ENCODE results near the gene GOLGA8M.
"Not testable (repeated sequence)": the region's sequence is repeated elsewhere in the genome, so short reads cannot be mapped to it uniquely, and the experiment has no call there.

Gene GOLGA8M

GRCh38 chr15:28660750-28661149 is 51.5 kb downstream of the GOLGA8M start:
- DNase-seq (ENCODE audit: low read depth in 2 of 2, low spot score in 1 of 2), result not testable (repeated sequence)

GRCh38 chr15:28656018-28656360 is 56.2 kb downstream of the GOLGA8M start:
- DNase-seq (ENCODE audit: low read depth in 2 of 2, low spot score in 1 of 2), result not testable (repeated sequence)

- DNase-seq (ENCODE audit: low read depth in 2 of 2, low spot score in 1 of 2), result not testable (repeated sequence)
Measured at GRCh38 chr15:28655329-28656017, 56.7 kb downstream of the GOLGA8M start.

DNA sequence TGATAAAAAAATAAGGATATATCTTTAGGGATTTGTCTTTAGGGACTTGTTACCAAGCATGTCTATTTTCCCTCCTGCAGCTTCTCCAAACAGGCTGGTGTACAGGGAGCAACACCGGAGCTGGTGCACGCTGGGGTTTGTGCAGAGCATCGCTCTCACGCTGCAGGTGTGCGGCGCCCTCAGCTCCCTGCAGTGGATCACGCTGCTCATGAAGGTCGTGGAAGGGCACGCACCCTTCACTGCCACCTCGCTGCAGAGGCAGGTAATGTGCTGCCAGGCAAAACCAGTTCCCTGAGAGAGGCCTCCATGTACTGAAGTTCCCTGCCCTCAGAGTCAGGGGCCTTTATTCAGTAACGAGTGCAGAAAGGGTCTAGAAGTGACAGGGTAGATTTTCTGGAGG is 58.0 kb downstream of the GOLGA8M start:
- DNase-seq (ENCODE audit: low read depth in 2 of 2, low spot score in 1 of 2), result not testable (repeated sequence)

DNA sequence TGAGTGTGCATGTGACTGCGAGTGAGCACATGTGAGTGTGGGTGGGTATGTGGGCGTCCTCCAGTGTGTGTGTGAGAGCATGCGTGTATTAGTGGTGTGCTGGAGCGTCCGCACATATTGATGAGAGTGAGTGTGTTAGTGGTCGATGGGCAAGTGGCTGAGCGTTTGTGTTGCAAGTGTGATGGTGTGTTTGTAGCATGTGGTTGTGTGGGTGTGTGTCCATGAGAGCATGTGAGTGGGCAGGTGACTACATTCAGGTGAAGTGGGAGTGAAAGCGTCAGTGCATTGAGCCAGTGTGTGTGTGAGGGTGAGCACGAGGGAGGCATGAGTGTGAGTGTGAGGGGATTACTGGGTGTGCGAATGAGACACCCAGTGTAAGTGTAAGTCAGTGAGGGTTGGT is 59.7 kb downstream of the GOLGA8M start:
- not testable (repeated sequence) for DNase-seq (ENCODE audit: low read depth in 2 of 2, low spot score in 1 of 2)
